ENCODE results near the gene DDX23.
A peak's percentile ranks its signal among the peaks of the same experiment; 100 is the strongest.

Gene DDX23

GRCh38 chr12:48794870-48795269 is 57.1 kb downstream of the DDX23 start:
- DNase-seq, result no peak

- no peak for DNase-seq
Observed at GRCh38 chr12:48793696-48794095, 58.3 kb downstream of the DDX23 start.

- no peak for DNase-seq
Observed at GRCh38 chr12:48789858-48790326, 62.1 kb downstream of the DDX23 start.

DNA sequence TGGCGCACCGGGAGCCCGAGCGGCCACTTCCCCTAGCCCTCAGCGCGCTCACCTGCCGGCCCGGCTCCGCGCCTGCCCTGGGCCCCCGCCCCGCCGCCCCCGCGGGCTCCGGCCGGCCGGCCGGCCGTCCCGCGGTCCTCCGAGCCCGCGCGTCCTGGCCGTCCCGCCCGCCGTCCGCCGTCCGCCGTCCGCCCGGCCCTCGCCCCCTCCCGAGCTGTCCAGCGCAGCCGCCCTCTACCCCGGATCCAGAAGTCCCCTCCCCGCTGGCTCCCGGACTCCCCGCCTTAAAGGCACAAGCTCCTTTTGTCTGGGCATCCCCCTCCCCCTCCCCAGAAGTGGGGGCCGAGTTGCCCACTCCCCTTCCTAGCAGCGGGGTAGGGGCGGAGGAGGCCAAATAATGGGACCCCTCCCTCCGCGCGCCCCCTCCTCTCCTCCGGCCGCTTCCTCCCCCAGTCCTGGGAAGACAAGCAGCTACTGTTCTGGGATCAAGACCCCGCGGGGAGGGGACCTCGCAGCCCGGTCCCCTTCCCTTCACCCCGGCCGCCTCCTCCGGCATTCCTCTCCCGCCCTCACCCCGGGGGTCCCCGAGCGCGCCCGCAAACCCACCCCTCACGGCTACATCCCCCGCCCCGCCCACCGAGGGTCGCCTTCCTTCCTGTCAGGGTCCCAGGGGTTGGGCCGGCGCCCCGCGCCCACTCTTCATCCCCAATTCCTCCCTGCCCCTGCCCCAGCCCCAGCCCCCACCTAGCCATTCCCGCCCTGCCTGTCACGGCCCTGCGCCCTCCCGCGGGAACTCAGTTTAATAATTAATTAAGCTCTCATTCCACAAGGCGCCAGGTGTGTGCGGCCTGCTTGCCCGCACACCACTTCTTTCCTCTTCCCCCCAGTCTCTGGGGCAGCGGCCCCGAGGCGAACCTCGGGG is 62.8 kb downstream of the DDX23 start, which contains the start of gene ADCY6:
Gene ADCY6 (minus strand): TSS at position 236 of the 922 bp plus-strand sequence. CDS start 5,655 bp downstream, outside the sequence.
- peak in 1 of 2 donors; percentile 15 for DNase-seq

DNA sequence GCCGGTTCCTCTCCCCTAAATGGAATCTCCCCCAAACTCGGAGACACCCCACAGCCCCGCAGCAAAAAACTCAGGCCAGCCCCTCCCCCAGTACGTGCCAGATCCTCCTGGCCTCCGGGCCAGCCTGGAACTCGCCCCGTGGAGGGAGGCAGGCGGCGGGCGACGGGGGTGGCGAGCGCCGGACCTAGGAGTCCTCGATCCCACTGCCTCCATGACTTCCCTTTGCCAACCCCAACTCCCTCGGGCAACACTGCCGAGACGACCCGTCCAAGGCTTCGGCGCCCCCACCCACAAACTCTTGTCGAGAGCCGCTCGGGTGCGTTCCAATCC is 63.5 kb downstream of the DDX23 start:
- DNase-seq, result no peak

GRCh38 chr12:48787791-48788523 is 64.0 kb downstream of the DDX23 start:
- DNase-seq, result no peak

- DNase-seq, result no peak
Observed at GRCh38 chr12:48786591-48787544, 65.1 kb downstream of the DDX23 start.

- DNase-seq, result no peak
Observed at GRCh38 chr12:48783432-48783831, 68.5 kb downstream of the DDX23 start.

- DNase-seq, result no peak
Observed at GRCh38 chr12:48782457-48783395, 69.2 kb downstream of the DDX23 start.

GRCh38 chr12:48781750-48782456 is 70.1 kb downstream of the DDX23 start:
- DNase-seq, result no peak

- DNase-seq, result no peak
Observed at GRCh38 chr12:48780381-48781025, 71.5 kb downstream of the DDX23 start.

GRCh38 chr12:48779869-48780268 is 72.1 kb downstream of the DDX23 start:
- no peak for DNase-seq
